Adrenal gland (tissue), 5 donors: Measurements from ENCODE around the gene RWDD1.

Source experiments
- POLR2A ChIP-seq, 2 donors: fragments of 450-650 bp; IDR thresholded peaks; one replicate each; pipeline ENCODE4 v1.6.1; 2017; ENCODE audit warnings: antibody characterized with exemption in 2 of 2, mild to moderate bottlenecking in 2 of 2, moderate library complexity in 1 of 2
- TF ChIP-seq, protein P1 (sequence below), 6 experiments: fragments of 450-650 bp in 4 of 6; fragments of 200-600 bp in 2 of 6; sonication (generic) in 1 of 6; IDR thresholded peaks; 1 replicate in 5 of 6; 2 replicates in 1 of 6; pipeline versions ENCODE4 v1.5.1 to v1.8.0; 2016 to 2021; ENCODE audit warnings: antibody characterized with exemption in 6 of 6, mild to moderate bottlenecking in 2 of 6, moderate library complexity in 1 of 6
- donor health status: DM: no; HTN: no; CAD: no.

DNA sequence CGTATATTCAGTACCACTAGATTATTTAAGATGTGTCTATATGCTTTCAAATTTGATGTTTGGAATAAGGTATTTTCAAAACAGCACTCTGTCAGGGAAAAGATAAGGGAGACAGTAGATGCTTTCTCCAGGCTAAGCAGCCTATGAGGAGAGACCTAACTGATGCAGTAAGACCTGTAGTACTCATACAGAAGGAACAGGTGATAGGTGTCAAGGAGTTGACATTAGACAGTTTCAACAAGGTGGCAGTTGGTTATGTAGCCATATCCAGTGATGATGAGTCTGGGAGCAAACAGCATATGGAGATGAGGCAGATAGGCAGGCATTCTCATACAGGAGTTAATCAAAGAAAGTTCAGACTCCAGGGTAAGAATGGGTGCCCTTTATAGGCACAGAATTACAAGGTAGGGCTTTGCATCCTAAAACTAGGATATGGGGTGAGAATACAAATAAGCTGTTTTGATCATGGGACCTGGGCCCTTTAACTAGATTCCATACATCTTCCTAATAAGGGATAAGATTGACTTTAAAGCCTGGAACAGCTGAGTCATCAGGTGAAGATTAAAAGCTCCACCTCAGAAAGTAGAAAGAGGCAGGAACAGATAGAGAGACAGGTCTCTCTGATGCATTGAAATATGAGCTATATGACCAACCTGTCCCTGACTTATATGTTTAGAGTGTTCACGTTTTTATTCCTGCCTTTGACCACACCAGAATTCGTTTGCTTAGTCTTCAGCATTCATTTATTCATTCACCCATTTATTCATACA lies 52.9 kb downstream of the RWDD1 start:
- TF ChIP-seq, protein P1, sequence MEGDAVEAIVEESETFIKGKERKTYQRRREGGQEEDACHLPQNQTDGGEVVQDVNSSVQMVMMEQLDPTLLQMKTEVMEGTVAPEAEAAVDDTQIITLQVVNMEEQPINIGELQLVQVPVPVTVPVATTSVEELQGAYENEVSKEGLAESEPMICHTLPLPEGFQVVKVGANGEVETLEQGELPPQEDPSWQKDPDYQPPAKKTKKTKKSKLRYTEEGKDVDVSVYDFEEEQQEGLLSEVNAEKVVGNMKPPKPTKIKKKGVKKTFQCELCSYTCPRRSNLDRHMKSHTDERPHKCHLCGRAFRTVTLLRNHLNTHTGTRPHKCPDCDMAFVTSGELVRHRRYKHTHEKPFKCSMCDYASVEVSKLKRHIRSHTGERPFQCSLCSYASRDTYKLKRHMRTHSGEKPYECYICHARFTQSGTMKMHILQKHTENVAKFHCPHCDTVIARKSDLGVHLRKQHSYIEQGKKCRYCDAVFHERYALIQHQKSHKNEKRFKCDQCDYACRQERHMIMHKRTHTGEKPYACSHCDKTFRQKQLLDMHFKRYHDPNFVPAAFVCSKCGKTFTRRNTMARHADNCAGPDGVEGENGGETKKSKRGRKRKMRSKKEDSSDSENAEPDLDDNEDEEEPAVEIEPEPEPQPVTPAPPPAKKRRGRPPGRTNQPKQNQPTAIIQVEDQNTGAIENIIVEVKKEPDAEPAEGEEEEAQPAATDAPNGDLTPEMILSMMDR (IDR thresholded peaks at IDR 0.05), result no peak
- no peak for TF ChIP-seq POLR2A (IDR thresholded peaks at IDR 0.05)
